Skeletal muscle tissue (tissue), 4 donors: ENCODE data around the gene GAGE12E. TPM values are rescaled to one million over a fixed set of nuclear protein-coding genes. Genes with fewer than 3 reads are reported as not detected.
"Not testable (repeated sequence)": the region's sequence is repeated elsewhere in the genome, so short reads cannot be mapped to it uniquely, and the experiment has no call there.

Source experiments
- H3K27ac ChIP-seq: one replicate; pipeline ENCODE4 v1.7.0; 2013; ENCODE audit warnings: mild to moderate bottlenecking, low read depth, low read length, inconsistent platforms
- H3K27me3 ChIP-seq, 3 donors: one replicate each; pipeline ENCODE4 v1.7.0; 2013; ENCODE audit warnings: low read length in 3 of 3; ENCODE audit not compliant: control insufficient read depth in 3 of 3, insufficient read depth in 3 of 3
- H3K36me3 ChIP-seq, 3 donors: one replicate each; pipeline ENCODE4 v1.7.0; 2013; ENCODE audit warnings: low read length in 3 of 3; ENCODE audit not compliant: control insufficient read depth in 3 of 3, insufficient read depth in 3 of 3
- H3K4me1 ChIP-seq, 3 donors: one replicate each; pipeline ENCODE4 v1.7.0; 2013; ENCODE audit warnings: low read length in 3 of 3, mild to moderate bottlenecking in 3 of 3; ENCODE audit not compliant: control insufficient read depth in 3 of 3, insufficient read depth in 3 of 3
- H3K4me3 ChIP-seq, 3 donors: one replicate each; pipeline ENCODE4 v1.7.0; 2013; ENCODE audit warnings: low read length in 3 of 3
- H3K9ac ChIP-seq, 3 donors: one replicate each; pipeline ENCODE4 v1.7.0; 2013; ENCODE audit warnings: low read length in 3 of 3, mild to moderate bottlenecking in 3 of 3, moderate library complexity in 2 of 3, low read depth in 1 of 3
- H3K9me3 ChIP-seq, 3 donors: one replicate each; pipeline ENCODE4 v1.7.0; 2013; ENCODE audit warnings: low read length in 3 of 3; ENCODE audit not compliant: control insufficient read depth in 3 of 3
- total RNA-seq: library from RNA; depleted of rRNA; stranded (reverse); fragments of >200 nt; gene quantifications from one replicate; pipeline ENCODE4 v1.2.3, GENCODE V29; 2014
- donor health status: Osteomylitis.

GAGE12E gene, protein sequence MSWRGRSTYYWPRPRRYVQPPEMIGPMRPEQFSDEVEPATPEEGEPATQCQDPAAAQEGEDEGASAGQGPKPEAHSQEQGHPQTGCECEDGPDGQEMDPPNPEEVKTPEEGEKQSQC
- total RNA-seq, result not detected

- H3K9ac ChIP-seq, H3K27ac ChIP-seq: not testable (repeated sequence)
Observed at GRCh38 chrX:49550989-49551388, at the start of gene GAGE12E. Gene GAGE12E, plus strand, starts transcription at chrX:49551289. Its CDS starts 1,155 bp downstream, at chrX:49552444.

DNA sequence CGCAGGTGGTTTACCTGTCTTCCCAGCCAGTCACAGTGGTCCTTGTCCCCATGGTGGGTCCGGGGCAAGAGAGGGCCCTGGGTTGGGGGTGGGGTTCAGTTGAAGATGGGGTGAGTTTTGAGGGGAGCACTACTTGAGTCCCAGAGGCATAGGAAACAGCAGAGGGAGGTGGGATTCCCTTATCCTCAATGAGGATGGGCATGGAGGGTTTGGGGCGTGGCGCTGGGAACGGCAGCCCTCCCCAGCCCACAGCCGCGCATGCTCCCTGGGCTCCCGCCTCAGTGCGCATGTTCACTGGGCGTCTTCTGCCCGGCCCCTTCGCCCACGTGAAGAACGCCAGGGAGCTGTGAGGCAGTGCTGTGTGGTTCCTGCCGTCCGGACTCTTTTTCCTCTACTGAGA is 19.2 kb upstream of the GAGE12E start, which contains the start of gene GAGE12C:
Gene GAGE12C, plus strand, starts transcription at position 301 of the 400 bp plus-strand sequence. CDS start 1,155 bp downstream, outside the sequence.
- not testable (repeated sequence) for H3K36me3 ChIP-seq, H3K9me3 ChIP-seq, H3K27me3 ChIP-seq, H3K4me1 ChIP-seq, H3K4me3 ChIP-seq, H3K9ac ChIP-seq, H3K27ac ChIP-seq

More at GRCh38 chrX:49550989-49551388, at the start of gene GAGE12E:
- H3K27me3 ChIP-seq, H3K4me1 ChIP-seq, H3K36me3 ChIP-seq, H3K4me3 ChIP-seq, H3K9me3 ChIP-seq: not testable (repeated sequence)

DNA sequence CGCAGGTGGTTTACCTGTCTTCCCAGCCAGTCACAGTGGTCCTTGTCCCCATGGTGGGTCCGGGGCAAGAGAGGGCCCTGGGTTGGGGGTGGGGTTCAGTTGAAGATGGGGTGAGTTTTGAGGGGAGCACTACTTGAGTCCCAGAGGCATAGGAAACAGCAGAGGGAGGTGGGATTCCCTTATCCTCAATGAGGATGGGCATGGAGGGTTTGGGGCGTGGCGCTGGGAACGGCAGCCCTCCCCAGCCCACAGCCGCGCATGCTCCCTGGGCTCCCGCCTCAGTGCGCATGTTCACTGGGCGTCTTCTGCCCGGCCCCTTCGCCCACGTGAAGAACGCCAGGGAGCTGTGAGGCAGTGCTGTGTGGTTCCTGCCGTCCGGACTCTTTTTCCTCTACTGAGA is 9.7 kb upstream of the GAGE12E start, which contains the start of gene GAGE12D:
Gene GAGE12D, plus strand, starts transcription at position 301 of the 400 bp plus-strand sequence. CDS start 1,155 bp downstream, outside the sequence.
- H3K36me3 ChIP-seq, H3K4me3 ChIP-seq, H3K27ac ChIP-seq: not testable (repeated sequence)

GRCh38 chrX:49560542-49560941 is 9.5 kb downstream of the GAGE12E start, which contains the start of gene GAGE12F:
Gene GAGE12F, plus strand, starts transcription at chrX:49560842. Its CDS starts 1,155 bp downstream, at chrX:49561997.
- not testable (repeated sequence) for H3K27ac ChIP-seq, H3K36me3 ChIP-seq, H3K9me3 ChIP-seq, H3K4me1 ChIP-seq, H3K4me3 ChIP-seq, H3K27me3 ChIP-seq, H3K9ac ChIP-seq

More for the DNA sequence above, 9.7 kb upstream of the GAGE12E start, which contains the start of gene GAGE12D:
- not testable (repeated sequence) for H3K9ac ChIP-seq, H3K4me1 ChIP-seq, H3K9me3 ChIP-seq, H3K27me3 ChIP-seq

- H3K27ac ChIP-seq, H3K27me3 ChIP-seq, H3K4me1 ChIP-seq, H3K4me3 ChIP-seq, H3K9me3 ChIP-seq, H3K9ac ChIP-seq, H3K36me3 ChIP-seq: not testable (repeated sequence)
Observed at GRCh38 chrX:49568728-49569127, 17.6 kb downstream of the GAGE12E start.

DNA sequence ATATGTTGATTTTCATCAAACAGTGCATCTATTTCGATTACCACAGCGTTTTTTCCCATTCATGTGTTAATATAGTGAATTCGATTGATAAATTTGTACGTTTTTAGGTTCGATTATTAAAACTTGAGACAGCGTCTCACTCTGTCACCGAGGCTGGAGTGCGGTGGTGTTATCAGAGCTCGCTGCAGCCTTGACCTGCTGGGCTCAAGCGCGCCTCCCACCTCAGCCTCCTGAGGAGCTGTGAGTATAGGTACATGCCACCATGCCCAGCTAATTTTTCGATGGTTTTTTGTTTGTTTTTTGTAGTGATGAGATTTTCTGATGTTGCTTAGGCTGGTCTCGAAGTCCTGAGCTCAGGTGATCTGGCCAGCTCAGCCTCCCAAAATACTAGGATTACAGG is 18.1 kb downstream of the GAGE12E start:
- H3K9me3 ChIP-seq, H3K27me3 ChIP-seq, H3K4me1 ChIP-seq, H3K36me3 ChIP-seq, H3K9ac ChIP-seq, H3K27ac ChIP-seq, H3K4me3 ChIP-seq: not testable (repeated sequence)

GRCh38 chrX:49570100-49570499 is 19.0 kb downstream of the GAGE12E start, which contains the start of gene GAGE12G:
Gene GAGE12G, plus strand, starts transcription at chrX:49570400. Its CDS starts 1,155 bp downstream, at chrX:49571555.
- not testable (repeated sequence) for H3K9ac ChIP-seq, H3K27me3 ChIP-seq, H3K27ac ChIP-seq, H3K9me3 ChIP-seq, H3K36me3 ChIP-seq, H3K4me1 ChIP-seq, H3K4me3 ChIP-seq

DNA sequence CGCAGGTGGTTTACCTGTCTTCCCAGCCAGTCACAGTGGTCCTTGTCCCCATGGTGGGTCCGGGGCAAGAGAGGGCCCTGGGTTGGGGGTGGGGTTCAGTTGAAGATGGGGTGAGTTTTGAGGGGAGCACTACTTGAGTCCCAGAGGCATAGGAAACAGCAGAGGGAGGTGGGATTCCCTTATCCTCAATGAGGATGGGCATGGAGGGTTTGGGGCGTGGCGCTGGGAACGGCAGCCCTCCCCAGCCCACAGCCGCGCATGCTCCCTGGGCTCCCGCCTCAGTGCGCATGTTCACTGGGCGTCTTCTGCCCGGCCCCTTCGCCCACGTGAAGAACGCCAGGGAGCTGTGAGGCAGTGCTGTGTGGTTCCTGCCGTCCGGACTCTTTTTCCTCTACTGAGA is 28.6 kb downstream of the GAGE12E start, which contains the start of gene GAGE12H:
Gene GAGE12H, plus strand, starts transcription at position 301 of the 400 bp plus-strand sequence. CDS start 1,155 bp downstream, outside the sequence.
- H3K4me3 ChIP-seq, H3K27ac ChIP-seq, H3K4me1 ChIP-seq, H3K27me3 ChIP-seq, H3K9ac ChIP-seq, H3K9me3 ChIP-seq, H3K36me3 ChIP-seq: not testable (repeated sequence)

DNA sequence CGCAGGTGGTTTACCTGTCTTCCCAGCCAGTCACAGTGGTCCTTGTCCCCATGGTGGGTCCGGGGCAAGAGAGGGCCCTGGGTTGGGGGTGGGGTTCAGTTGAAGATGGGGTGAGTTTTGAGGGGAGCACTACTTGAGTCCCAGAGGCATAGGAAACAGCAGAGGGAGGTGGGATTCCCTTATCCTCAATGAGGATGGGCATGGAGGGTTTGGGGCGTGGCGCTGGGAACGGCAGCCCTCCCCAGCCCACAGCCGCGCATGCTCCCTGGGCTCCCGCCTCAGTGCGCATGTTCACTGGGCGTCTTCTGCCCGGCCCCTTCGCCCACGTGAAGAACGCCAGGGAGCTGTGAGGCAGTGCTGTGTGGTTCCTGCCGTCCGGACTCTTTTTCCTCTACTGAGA is 38.1 kb downstream of the GAGE12E start, which contains the start of gene GAGE2A:
Gene GAGE2A, plus strand, starts transcription at position 301 of the 400 bp plus-strand sequence. CDS start 1,155 bp downstream, outside the sequence.
- not testable (repeated sequence) for H3K4me3 ChIP-seq, H3K36me3 ChIP-seq, H3K9me3 ChIP-seq, H3K9ac ChIP-seq, H3K4me1 ChIP-seq, H3K27ac ChIP-seq, H3K27me3 ChIP-seq

DNA sequence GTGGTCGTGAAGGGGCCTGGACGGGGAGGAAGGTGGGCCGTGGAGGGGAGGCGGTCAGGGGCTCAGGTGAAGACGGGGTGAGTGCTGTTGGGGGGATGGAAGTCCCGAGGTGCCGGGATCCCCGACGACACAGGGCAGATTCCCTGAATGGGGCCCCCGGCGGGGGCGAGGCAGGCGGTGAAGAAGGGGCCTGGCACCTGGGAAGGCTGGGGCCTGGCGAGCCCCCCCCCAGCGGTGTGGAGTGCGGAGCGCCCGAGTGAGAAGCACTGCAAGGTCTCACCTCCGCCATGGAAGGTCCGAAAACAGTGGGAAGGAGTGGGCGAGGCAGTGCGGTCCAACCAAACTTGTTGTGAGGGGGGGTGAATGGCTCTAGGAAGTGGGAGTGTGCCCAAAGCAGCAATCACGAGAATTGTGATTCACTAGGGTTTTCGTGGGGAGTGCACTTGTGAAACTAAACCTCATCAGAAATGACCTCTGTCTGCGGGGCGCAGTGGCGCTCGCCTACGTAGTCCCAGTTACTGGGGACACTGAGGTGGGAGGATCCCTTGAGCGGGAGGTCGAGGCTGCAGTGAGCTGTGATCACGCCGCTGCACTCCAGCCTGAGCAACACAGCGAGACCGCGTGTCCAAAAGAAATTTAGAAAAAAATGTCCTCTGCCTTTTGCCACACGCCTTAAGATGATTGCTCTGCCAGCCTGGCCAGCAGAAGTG is 38.8 kb downstream of the GAGE12E start:
- H3K4me1 ChIP-seq, H3K27ac ChIP-seq, H3K4me3 ChIP-seq, H3K9me3 ChIP-seq, H3K36me3 ChIP-seq, H3K27me3 ChIP-seq, H3K9ac ChIP-seq: not testable (repeated sequence)
